CD1c-positive myeloid dendritic cell (primary cell): Measurements from ENCODE around the gene HOXB5.

Experiments used
- DNase-seq: peaks from one replicate; pipeline ENCODE4 v3.0.0-alpha.2; 2016; ENCODE audit errors: extremely low spot score

Gene HOXB5

DNA sequence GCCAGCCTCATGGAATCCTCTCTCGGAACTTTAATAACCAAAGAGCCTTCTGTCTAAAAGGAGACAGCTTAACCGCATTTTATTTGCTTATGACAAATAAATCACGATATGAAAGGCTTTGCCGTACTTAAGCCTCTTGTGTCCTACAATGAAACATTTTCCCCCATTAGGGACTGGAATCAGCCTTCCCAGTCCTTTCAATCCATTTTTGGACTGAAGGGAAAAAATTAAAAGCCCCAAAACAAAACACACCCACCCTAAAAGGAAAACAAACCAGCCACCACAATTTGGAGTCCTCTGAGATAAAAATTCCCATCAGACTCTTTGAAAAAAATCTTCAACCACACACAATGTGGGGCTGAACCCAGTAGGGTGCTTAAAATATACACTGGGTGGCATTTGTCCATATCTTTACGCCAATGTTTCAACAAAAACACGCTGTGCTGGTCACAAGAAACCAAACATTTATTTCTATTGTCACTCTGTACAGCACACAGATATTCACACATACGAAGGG, 18.5 kb downstream of the HOXB5 start:
- no peak for DNase-seq

DNA sequence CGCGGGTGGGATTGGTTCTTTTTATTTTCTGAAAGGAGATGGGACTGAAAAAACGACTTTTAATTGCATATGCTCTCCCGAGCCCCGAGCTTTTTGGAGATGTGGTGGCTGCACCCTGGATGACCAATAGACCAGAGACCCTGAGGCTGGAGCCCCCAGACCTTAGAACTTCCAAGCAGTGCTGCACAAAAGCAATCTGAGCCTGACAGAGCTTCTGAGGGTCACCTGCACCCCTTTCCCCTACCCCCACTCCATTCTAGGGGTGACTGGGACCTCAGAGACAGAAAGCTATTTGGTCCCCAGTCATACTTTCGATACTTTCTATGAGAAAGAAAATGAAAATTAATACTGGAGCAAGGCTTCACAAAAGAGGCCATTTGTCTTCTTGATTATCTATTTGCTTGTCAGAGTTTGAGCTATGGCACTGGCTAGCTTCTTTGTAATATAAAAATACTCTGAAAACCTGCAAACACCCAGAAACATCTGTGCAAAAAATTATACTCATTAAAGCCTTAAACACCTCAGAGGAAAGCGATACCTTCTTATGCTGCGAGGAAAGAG, 19.0 kb downstream of the HOXB5 start:
- no peak for DNase-seq

DNA sequence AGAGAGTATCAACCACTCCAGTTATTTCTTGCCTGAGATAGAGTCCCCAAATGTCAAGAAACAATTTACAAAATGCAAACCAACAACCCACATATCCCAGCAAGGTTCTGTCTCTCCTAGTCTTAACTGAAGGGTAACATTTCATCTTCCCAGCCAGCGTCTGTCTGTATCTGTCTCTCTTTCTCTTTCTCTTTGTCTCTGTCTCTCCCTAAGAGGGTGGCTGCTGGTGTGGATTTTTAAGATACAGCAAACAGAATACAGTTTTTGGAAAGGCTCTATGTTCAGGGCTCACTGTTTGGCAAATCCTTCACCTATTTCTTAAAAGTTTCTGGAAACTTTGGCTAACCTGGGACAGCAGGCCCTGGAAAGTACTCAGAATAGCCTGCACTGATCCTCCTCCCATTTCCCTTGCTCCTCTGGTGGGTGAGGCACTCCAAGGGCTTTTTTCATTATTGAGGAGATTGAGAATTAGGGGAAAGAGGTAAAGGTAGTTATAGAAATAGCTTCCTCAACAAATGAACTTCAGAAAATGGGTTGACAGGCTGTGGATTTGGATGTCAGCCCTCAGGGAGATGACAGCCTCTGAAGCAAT, 21.7 kb downstream of the HOXB5 start:
- DNase-seq = no peak

DNA sequence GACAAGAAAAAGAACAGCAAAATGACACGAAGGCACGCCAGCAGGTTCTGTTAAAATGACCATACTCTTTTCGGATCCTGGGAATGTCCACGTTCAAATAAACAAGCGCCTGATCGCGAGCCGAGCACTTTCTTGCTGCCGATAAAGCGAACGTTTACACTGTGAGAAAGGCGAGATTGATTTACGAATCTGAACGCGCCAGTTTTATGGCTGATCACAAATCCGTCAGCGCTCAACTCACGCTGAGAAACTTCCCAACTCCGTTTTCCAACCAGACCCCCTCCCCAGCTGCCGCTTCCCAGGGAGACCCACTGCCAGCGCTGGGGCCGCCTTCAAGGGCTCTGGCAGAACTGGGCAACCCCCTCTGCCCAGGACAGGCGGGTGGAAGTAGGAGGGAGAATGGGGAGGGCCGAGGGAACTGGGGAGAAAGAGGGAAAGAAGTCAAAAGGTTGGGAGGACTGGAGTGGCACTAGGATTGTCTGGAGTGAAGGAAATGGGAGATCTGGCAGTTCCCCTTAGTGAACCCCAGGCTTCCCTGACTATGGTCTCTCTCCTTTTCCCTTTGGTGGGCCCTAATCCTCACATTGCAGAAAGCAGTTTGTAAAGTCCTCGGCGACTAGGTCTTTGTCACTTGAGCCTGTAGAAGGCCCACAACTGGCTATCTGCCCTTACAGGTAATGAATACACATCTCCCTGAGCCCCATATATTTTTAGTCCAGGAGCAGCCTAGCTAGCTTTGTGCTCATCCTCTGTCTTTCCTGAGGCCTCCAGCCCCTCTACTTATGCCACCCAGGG, 22.4 kb downstream of the HOXB5 start:
- DNase-seq = no peak

DNA sequence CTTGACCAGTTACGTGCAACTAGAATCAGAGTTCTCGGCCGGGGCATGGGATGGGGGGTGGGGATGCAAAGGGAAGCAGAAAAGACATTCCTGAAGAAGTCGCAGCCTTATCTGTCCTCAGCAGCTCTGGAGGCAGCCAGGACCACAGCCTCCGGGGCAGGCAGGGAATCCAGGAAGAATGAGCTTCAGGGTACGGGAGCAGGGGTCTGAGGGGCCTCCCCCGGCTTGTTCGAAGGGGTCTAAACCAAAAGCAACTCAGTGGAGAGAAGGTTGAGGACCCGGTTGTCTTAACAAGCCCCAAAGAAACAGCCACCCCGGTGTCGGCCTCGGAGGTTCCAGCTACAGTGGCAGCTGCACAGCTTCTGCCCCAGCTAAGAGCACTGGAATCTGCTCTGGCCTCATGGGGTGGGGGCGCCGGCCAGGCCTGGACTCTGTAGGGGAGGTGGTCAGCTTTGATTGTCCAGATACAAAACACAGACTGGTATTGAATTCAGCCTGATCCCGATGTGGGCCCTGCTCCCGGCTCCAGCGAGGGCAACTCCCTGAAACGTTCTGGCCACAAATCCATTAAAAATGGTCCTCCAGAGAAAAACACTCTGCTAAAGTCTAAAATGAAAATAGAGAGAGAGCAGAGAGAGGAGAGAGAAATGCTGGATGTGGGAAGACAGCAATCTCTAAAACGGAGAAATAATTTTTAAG, 23.1 kb downstream of the HOXB5 start:
- DNase-seq = no peak

DNA sequence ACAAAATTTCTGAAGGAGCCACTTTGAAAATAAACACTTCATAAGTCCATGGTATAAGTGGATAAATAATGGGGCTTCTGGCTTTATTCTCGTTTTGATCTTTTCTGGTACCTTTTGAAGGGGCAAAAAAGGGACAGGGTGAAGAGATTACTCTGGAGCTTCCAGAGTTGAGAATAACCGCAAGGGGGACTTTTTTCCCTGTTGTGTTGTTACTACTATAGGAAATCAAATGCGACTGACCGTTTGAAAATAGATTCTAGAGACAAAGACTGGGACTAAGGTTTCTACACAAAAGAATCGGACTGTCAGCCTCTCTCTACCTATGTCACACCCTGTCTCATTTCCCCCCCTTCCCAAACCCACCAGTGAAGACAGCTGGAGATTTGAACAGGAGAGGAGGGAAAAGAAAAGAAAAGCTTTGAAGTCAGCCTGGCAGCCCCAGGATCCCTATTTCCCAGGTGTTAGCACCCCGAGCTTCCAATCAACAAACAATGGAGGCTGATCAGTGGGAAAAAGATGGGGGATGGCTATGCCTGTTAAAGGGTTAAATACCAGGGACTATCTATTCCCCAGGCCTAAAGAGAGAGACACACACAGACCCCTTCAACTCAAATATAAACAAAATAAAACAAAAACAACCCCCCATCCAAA, 23.8 kb downstream of the HOXB5 start:
- DNase-seq = no peak

DNA sequence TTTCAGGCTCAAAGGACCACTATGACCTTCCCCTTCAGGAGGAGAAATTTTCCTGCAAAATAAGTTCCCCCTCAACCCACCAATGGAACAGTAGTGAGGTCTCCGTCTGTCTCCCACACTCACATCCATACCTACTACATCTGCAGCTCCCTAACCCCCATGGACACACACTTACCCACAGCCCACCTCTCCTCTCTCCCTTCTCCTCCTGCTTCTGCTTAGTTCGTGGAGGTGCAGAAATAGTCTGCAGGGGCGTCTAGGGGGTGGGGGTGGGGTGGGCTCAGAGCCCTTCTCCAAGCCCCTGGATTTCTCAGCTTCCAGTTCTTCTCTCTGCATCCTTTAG, 24.4 kb downstream of the HOXB5 start:
- DNase-seq = no peak

DNA sequence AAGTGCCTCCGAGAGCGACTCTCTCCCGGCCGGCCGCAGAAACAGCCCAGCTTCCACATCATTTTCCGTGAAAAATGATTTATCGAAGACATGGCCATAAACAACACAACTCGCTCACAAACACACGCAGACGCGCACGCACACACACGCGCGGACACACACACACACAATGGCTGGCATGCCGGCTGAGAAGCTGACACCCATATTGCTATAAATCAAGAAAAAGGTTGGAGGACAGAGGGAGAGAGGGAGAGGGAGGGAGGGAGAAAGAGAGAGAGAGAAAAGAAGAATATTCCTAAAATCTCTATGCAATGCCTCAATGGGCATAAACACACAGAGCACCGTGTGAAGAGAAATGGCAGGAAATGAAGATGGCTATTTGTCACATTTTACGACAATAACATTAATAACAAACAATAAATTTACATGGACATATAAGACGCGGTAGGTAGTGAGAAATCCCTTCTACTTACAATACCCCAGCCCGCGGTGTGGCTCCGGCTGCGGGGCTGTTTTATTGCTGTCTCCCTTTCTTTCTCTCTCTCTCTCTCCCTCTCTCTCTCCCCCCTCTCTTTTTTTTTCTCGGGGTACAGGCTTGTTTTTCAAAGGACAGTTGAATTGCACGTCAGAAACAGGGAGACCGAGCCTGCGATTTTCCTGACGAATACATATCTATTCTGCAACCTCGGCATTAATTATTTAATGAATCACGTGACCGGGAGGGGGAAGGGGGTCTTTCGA, 24.9 kb downstream of the HOXB5 start:
- no peak for DNase-seq

DNA sequence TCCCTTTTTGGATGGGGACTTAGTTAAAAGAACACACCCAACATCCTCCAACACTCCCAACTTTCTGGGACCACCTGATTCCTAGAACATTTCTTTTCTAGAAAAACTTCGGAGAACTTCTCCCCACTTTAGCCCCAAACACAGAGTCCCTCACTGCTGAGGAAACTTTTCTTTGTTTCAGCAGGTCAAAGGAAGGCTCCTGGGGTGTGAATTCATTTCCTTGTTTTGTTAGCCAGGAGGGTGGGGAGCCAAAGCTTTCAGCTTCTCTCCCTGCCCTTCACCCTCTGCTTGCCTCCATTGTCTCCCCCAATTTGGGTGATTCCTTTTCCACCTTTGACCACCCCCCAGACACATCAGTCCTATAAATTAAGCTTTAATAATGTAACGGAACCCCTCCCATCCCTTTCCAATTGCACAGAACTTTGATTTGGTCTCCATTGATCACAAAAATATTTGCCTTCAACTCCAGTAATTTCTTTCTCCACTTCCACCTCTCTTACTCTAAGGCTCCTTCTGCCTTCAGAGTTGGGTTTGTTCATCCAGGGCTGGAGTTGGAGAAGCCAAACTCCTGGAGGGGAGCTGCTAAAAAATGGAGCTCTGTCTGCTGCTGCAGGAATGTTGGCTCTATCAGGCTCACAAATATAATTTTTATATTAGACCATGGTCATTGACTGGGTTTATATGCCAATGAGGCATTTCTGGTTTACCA, 25.8 kb downstream of the HOXB5 start:
- no peak for DNase-seq

DNA sequence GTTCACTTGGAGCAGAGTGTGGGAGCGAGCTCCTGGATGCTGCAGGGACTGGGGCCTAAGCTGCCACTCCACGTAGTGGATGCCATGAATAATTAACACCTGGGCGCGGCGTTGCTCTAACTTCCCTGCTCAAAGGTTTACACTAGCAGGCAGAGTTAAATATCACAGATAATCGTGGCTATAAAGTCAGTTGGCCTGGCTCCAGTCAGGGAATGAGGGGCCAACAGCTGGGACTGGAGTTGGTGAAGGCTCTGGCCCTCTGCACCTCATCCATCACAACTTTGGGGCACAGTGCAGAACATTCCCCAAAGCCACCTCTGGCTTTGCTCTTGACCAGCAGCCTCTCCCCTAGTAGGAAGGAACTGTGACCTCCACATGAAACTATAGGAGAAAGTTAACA, 26.4 kb downstream of the HOXB5 start:
- DNase-seq = no peak

DNA sequence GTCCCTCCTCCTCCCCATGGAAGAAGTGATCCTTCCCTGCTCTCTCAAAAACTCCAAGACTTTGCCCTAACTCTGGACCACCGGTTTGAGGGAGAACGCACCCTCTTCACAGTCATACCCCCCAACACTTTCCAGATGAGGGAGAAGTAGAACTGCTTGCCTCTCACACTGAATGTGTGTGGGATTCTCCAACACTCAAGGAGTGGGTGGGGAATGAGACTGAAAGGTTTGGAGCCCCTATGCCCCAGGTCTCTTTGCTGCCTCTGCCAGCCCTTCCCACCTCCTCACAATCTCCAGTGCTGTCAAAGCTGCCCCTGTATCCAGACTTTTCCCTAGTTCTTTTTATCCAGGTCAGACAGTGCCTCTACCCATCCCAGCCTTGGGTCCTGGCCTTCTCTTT, 26.9 kb downstream of the HOXB5 start:
- no peak for DNase-seq

DNA sequence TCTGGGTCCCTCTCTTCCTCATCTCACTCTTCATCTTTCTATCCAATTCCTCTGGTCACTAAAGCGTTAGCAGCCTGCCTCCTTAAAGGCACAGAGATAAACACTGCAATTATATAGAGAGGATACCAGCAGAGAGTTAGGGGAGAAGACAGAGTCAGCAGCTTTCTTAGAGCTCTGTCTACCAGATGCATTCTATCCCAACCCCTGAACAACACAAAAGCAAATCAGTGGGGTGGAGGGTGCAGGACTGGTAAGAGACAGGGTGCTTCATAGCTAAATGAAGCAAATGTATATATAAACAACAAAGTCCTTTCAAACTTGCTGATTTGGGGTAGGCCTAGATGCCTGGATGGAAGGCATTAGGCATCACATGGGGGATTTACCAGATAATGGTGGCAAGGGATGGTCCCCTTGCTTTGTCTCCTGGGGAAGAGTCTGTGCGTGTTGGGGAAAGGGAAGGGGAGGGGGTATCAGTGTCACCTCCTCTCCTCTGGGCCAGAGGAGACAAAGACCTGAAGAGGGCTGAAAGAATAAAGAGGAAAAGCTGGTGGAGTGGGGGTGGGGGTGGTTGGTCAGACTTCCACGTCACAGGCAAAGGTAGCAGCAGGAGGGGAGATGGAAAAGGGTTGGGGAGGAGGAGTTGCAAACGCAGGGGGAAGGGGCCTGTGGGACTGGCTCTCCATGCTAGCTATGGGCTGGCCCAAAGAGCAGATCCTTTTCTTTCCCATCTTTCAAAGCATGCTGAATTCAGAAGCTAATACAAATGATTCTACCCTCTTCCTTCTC, 27.5 kb downstream of the HOXB5 start:
- DNase-seq = no peak

DNA sequence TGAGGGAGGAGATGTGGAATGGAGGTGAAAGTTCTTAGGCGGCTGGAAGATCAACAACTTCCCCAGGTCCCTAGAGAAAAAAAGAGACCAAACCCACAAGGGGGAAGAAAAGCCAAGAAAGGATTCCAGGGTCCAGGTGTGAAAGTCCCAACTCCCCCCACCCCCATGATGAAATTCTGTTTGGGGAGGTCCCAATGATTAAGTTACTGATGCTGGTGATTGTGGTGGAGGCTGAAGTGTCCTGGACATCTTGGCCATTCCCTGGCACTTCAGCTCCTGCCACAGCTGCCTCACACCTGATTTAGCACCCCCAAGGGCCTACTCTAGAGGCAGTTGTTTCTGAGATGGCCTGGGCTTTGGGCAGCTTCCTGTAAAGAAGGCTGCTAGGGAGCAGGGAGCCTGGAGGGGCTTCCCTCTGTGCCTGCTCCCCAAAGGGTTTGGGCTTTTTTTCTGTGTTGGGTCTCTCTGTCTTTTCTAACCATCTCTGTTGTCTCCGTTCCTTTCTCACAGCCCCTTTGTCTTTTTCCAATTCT, 28.5 kb downstream of the HOXB5 start:
- DNase-seq = no peak

DNA sequence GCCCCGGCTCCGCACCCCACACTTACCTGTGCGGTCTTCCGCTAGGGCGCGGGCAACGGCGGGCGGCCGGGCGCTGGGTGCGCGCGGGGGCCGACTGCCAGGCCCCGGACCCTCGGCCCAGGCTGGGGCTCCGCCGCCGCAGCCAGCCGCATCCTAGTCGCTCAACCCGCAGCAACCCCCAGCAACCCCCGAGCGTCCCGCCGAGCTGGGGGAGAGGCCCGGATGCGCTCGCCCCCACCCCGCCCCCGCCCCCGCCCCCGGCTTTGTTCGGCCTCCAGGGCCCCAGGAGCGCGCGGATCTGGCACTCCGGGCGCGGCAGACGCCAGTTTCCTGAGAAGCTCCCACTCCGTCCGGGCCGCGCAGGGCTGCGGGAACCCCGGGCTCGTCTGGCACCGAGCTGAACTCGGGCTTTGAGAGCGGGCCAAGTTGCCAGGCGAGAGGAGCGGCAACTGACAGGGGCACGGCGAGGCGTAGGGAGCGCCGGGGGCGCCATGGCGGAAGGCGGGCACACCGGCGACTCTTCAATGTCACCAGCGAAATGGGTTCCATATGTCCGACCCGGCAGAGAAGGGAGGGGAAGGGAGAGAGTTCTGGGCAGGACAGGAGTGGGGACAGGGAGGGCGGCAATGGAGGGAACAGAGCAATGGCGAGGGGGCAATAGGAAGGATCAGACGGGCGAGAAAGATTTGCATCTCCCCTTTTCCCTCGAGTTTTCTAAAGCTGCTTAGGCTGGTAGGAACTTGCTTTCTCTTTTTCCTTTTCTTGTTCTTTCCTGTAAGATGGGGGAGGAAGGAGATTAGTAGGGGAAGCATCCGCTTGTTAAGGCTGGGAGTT, 29.2 kb downstream of the HOXB5 start:
- DNase-seq = no peak

DNA sequence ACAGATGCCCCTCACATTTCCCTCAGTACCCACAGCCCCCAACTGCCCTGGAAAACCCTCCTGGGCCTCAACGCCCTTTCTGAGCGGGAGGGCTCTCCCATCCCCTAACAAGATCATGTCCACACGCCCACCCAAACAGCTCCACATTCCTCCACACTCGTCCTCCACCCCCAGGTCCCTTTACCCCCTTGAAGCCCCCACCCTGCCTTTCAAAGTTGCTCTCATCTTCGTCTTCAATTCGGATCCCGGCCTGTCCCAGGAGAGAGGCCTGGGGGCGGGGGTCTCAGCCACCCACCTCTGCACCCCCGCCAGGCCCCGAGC, 29.8 kb downstream of the HOXB5 start:
- DNase-seq = no peak

DNA sequence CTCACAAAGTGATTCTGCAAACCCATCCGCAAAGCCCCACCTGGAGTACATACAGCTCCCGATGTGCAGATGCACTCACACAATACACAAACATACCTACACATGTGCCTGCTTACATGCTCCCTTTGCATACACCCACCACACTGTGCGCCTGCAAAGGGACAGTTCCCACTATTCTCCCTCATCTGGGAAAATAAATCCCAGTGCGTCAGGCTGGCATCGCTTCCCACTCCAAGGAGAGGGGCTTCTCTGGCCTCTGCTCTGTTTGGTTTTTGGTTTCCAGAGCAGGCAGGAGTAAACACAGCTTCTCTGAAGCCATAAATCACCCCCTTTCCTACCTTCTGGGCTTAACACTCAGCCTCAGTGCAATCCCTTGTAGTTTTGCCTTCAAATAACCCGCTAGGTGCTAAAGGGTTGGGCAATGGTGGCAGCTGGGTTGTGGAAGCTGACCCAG, 30.2 kb downstream of the HOXB5 start:
- no peak for DNase-seq

DNA sequence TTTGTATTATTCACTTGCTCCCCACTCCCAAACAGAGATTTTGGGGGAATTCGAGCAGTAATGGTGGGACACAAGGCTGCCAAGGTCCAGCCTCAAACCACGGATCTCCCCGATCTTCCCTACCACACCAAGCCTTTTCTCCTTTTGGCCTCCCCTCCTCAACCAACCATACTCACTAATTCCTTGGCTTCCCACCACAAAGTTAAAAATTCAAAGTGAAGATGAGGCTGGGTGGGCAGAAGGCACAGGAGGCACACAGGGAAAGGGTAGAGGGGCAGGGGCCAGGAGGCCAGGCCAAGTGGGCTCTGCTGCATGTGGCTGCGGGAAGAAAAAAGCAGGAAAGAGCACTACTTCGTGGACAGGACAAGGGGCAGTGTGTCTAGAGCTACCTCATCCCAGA, 30.6 kb downstream of the HOXB5 start:
- DNase-seq = no peak

DNA sequence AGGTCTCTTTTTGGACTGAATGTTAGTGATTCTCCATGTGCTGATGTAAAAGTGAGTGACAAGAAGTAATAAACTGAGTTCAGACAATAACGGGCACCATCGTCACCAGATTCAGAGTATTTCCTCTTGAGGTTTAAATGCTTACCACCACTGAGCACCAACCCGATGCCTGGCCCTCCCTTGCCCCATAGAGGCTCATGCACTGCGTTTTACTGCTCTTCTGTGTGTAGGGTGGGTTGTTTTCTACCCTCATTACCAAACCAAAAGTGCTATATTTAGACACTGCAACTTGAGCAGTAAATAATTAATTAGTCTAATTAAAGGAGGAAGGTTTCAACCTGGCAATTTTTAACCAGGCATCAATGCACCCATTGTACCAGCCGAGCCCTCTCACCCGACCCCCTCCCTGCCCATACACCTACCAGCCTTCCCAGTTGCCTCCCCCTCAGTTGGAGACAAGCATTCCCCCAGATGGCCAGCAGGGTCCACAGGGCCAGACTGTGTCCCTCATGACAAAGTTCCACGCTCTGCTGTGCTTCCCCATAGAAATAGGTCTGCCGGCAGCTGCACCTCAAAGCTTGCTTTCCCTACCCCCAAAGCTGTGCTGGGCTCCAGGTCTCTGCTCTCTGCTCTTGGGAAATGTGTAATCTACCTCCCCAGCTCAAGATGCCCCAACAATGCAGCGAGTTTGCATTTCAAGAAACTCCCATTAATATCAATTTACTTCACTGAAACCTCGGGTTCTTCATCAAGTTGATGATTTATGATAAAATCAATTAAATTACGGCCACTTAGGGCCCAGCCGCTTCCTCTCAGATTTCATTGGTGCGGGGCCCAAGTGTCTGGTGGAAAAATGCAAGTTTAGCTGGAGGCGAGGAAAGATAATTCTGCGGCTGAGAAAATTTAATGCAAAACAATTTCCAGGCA, 31.4 kb downstream of the HOXB5 start:
- no peak for DNase-seq
